GM10248 (cell line): ENCODE results near the gene ENTPD8.

Source experiments
- CTCF ChIA-PET: fragments of 300-600 bp; sonication (Branson Sonifier 250); formaldehyde crosslinking; extraction: SDS; loops from one replicate; lab custom pipeline; 2021; ENCODE audit warnings: antibody characterized with exemption; lab: Yijun Ruan, JAX
- POLR2A ChIA-PET: fragments of 350-650 bp; sonication (Branson Sonifier 250); formaldehyde crosslinking; extraction: SDS; loops from one replicate; lab custom pipeline; 2020; ENCODE audit warnings: antibody characterized with exemption; lab: Yijun Ruan, JAX
- DNase-seq: peaks from one replicate; pipeline ENCODE4 v3.0.0; 2012; ENCODE audit errors: extremely low spot score
- TF ChIP-seq, protein P1 (sequence below): IDR thresholded peaks from 2 replicates; pipeline ENCODE4 v1.5.1; 2012; ENCODE audit warnings: mild to moderate bottlenecking, low read depth; ENCODE audit errors: extremely low read depth, missing control alignments, control extremely low read depth

ENTPD8 gene

DNA sequence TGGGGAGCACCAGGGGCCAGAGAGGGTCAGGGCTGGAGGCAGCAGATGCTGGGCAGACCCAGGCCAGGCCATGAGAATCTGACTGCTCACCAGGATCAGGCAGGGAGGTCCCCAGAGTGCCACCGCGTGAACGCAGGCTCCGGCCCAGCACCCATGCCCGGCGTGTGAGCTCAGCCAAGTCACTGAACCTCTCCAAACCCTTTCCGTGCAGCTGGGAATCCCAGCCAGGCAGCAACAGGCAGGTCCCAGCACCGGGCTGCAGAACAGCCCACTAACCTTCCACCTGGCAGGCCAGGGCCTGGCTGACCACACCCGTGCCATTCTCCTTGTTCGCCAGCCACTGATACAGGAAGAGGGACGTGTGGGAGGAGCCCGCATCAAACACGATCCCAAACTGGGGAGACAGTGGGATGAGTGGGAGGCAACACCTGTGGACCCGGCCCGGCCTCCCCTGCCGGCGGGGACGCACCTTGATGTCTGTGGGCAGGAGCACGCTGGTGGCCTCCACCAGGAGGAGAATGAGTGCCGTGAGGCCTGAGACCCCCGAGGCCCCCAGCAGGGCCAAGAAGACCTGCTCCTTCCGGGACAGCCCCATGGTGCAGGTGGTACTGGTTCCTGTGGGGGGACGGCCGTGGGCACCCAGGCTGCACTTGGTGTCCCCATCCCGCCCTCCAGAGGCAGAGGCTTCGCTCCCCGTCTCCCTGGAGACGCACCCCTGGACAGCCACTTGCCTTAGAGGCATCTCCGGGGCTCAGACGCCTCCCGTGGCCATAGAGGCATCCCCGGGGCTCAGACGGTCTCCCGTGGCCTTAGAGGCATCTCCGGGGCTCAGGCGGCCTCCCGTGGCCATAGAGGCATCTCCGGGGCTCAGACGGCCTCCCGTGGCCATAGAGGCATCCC lies 3.2 kb downstream of the ENTPD8 start:
- ChIA-PET POLR2A (no interaction called here), CTCF (interaction anchor here (1.0 to 2.6 kb wide), 2 partner anchors 8 to 15 kb away, joined by 3 to 8 read pairs; partner anchors contain the start of genes EXD3 and NOXA1)
- DNase-seq, result no peak
- TF ChIP-seq, protein P1, sequence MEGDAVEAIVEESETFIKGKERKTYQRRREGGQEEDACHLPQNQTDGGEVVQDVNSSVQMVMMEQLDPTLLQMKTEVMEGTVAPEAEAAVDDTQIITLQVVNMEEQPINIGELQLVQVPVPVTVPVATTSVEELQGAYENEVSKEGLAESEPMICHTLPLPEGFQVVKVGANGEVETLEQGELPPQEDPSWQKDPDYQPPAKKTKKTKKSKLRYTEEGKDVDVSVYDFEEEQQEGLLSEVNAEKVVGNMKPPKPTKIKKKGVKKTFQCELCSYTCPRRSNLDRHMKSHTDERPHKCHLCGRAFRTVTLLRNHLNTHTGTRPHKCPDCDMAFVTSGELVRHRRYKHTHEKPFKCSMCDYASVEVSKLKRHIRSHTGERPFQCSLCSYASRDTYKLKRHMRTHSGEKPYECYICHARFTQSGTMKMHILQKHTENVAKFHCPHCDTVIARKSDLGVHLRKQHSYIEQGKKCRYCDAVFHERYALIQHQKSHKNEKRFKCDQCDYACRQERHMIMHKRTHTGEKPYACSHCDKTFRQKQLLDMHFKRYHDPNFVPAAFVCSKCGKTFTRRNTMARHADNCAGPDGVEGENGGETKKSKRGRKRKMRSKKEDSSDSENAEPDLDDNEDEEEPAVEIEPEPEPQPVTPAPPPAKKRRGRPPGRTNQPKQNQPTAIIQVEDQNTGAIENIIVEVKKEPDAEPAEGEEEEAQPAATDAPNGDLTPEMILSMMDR, result no peak

DNA sequence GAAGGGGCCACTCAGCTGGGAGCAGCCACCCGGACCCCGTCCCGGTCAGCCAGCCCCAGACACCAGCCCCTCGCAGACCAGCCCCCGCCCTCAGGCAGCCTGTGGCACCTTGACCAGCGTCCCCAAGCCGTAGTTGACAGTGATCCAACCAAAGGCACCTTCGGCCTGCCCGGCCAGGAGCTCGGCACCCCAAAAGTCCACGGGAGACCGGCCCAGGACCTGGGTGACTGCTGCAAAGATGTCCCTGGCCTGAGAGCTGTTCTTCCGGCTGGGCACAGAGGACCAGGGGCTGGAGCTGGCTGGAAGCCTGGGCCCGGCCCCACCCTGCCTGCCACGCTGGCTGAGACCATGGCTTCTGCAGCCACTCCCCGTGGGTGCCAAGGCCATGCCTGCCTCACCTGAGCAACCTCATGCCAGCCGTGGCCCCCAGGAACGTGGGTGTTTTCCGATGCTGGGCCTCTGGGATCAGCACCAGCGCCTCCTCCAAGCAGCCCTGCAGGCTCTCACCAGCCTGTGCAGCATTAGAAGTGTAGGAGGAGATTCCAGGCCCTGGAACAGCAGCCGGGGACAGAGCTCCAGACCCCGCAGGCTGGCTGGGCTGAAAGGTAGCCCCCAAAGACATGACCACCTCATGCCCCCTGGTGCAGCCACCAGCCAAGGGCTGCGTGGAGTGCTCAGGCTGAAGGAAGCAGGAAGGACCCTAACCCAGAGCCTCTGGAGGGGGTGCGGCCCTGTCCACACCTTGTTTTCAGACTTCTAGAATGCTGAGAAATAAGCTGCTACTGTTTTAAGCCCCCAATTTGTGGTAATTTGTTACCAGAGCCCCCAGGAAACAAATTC lies 4.2 kb downstream of the ENTPD8 start:
- DNase-seq, result no peak
- CTCF ChIA-PET, result interaction anchor here (1.0 to 2.6 kb wide), 3 partner anchors 9 to 14 kb away, joined by 3 to 8 read pairs (median 3); partner anchors contain the start of genes EXD3 and NOXA1
- POLR2A ChIA-PET, result interaction anchor here (0.7 kb wide), 1 partner anchor 135 kb away, joined by 3 read pairs; the partner anchor contains the start of gene NRARP
- TF ChIP-seq, protein P1, result no peak

DNA sequence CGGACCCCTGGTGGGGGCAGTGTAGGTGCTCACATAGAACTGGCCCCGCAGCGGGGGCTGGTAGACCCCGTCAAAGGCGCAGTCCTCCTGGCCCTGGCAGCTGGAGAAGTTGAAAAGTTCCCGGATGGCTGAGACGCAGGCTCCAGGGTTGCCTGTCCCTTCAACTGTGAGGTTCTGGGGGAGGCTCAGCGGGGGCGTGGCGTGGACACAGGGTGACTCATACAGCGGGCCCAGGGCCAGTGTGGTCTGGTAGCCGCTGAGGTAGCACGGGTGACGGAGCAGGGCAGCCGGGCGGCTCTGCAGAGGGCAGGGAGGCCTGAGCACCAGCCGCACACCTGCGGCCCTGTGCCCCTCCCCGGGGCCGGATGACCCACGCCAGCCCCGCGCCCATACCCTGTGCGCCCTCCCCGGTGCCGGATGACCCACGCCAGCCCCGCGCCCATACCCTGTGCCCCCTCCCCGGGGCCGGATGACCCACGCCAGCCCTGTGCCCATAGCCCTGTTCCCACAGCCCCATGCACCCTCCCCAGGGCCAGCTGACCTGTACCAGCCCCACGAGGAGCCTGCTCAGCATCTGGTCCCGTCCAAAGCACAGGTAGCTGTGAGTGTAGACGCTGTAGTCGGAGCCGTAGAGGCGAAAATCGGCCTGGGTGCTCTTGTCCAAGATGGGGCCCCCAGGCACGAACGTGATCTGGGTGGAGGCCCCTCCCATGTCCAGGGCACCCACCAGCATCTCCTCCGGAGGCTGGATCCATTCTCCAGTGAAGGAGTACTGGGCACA lies 5.0 kb downstream of the ENTPD8 start:
- CTCF ChIA-PET, result interaction anchor here (1.3 kb wide), 1 partner anchor 10 kb away, joined by 3 read pairs; no protein-coding TSS in a partner anchor
- no peak for DNase-seq
- TF ChIP-seq, protein P1, result no peak
- POLR2A ChIA-PET, result interaction anchor here (0.7 kb wide), 1 partner anchor 134 kb away, joined by 3 read pairs; the partner anchor contains the start of gene NRARP

DNA sequence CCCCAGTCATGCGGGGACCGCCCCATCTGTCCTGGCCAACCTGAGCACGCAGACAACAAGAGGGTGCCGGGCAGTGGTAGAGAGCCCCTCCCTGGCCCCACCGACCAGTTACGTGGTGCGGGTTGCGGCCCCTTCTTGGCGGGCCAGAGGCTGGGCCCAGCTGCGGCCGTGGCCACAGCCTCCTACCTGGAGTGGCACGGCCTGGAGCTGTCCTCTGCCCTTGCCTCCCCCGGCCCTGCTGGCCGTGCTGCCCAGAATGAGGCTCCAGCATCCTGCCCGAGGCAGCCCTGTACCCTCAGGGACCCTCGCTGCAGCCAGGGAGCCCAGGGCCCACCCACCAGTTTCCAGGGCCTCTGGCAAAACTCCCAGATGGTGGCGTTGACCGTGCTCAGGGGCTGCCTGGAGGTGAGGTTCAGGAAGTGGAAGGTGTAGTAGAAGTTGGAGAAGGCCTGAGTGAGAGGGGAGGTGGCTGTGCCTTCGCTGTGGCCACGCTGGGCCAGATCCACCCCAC lies 5.7 kb downstream of the ENTPD8 start:
- TF ChIP-seq, protein P1, result no peak
- DNase-seq, result no peak
- POLR2A ChIA-PET, result no interaction called here
- CTCF ChIA-PET, result interaction anchor here (0.7 to 1.3 kb wide), 2 partner anchors 8 to 10 kb away, joined by 3 read pairs; no protein-coding TSS in a partner anchor

DNA sequence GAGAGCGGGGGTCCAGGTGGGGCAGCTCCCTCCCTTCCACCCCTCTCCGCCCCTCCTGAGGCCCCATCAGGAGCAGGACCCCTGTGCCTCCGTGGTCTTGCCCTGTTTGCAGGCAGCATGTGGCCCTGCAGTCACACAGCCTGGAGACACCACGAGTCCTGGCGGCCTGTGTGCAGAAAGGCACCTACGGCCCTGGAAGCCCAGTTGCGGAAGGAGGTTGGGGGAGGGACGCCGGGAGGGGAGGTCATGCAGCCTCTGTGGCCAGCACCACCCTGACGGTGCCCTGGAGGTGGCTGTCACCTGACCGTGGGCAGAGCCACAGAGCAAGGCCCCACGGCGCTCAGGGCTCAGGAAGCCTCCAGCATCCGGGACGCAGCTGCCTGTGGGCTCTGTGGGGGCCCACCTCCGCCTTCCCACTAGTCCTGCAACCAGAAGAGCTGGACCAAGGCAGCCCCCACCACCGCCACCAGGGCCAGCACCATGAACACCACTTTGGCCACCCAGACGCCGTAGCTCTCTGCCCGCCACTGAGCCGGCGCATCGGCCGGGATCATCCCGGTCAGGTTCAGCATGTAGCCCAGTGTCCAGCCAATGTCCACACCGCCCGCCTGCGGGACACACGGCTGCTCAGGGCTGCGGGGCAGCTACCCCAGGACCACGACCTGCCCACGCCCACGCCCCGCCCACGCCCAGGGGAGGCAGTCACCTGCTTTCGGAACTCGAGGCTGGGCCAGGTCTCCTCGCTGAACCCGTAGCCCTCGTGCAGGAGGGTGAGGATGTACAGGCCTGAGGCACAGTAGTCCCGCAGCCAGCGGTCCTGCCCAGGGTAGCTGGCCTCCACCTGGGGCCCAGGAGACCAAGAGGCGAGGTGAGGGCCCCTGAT lies 6.4 kb downstream of the ENTPD8 start:
- ChIA-PET CTCF (interaction anchor here (0.7 to 3.5 kb wide), 4 partner anchors 9 to 11 kb away, joined by 3 to 21 read pairs (median 8); partner anchors contain the start of genes EXD3 and NOXA1), POLR2A (no interaction called here)
- TF ChIP-seq, protein P1, result no peak
- no peak for DNase-seq
